ENCODE measurements around the gene ALKBH5. TPM values are rescaled to one million over a fixed set of nuclear protein-coding genes. Genes with fewer than 3 reads are reported as not detected.

Gene ALKBH5
- total and polyA plus RNA-seq, 2 of the 8 experiments (the other 6 are each of a cell fraction or from before 2014, with no cell fraction given) = 63.7 to 86.4 TPM

GRCh38 chr17:18143044-18143936 is 40.3 kb upstream of the ALKBH5 start (continued):
- TF ChIP-seq ATF3 (IDR thresholded peaks at IDR 0.05; ENCODE audit: insufficient read depth, low read depth, low read length) = no peak
- TF ChIP-seq KDM5A (IDR thresholded peaks at IDR 0.05; ENCODE audit: low read length) = no peak
- no peak for TF ChIP-seq TCF12 (IDR thresholded peaks at IDR 0.05; ENCODE audit: low read depth, low read length)
- peak; percentile 44; the same call in 1 of the 2 replicates for TF ChIP-seq CEBPB (IDR thresholded peaks at IDR 0.05; ENCODE audit: low read depth, low read length)
- TF ChIP-seq NRF1 (IDR thresholded peaks at IDR 0.05; ENCODE audit: low read depth, low read length) = no peak
- peak; percentile 66 to 95 (median 75) for TF ChIP-seq CTCF (IDR thresholded peaks at IDR 0.05; ENCODE audit: control extremely low read depth in 1 of 3, insufficient read depth in 1 of 3, low read depth in 1 of 3, low read length in 3 of 3)
- TF ChIP-seq POLR2A (IDR thresholded peaks at IDR 0.05; ENCODE audit: control extremely low read depth in 1 of 2, low read depth in 2 of 2, low read length in 2 of 2) = 0 out of 3 replicates have a peak, but pooled peaks of 1 of the 2 experiments have one; percentile 28
- no peak for TF ChIP-seq ASH2L (IDR thresholded peaks at IDR 0.05; ENCODE audit: low read length)
- TF ChIP-seq E2F6 (IDR thresholded peaks at IDR 0.05) = no peak
- no peak for TF ChIP-seq FOSL1 (IDR thresholded peaks at IDR 0.05; ENCODE audit: insufficient read depth, low read depth, low read length)
- no peak for TF ChIP-seq BRCA1 (IDR thresholded peaks at IDR 0.05; ENCODE audit: low read depth, low read length)
